ENCODE results near the gene CSTPP1. TPM values are rescaled to one million over a fixed set of nuclear protein-coding genes. Genes with fewer than 3 reads are reported as not detected.

Gene CSTPP1
- total and polyA plus RNA-seq, 3 donors from 2014 or later = 39.0 to 70.0 (median 44.9) TPM

- Histone ChIP-seq H3K9me3 (no peaks in the 10 kb centered on the region), H3K27me3 (no peaks in the 10 kb centered on the region), H3K4me1 (no peaks in the 10 kb centered on the region), H3K4me3 (no peak overlapping the region), H3K27ac (no peak overlapping the region), H3K36me3 (ENCODE audit: low read depth, missing control alignments) (no peaks in the 10 kb centered on the region)
- TF ChIP-seq CTCF (IDR thresholded peaks at IDR 0.05) = no peak
- no peak for TF ChIP-seq POLR2A (IDR thresholded peaks at IDR 0.05)
- no peak for DNase-seq
- intact Hi-C loops (cut with DNase I; ENCODE audit: low total_unique reads) = no loop called here
- WGBS, 2 donors = 61 to 90% methylated on average over 3 of the region's 3 CpGs
Measured at GRCh38 chr11:47136327-47136726, 199.8 kb downstream of the CSTPP1 start.

DNA sequence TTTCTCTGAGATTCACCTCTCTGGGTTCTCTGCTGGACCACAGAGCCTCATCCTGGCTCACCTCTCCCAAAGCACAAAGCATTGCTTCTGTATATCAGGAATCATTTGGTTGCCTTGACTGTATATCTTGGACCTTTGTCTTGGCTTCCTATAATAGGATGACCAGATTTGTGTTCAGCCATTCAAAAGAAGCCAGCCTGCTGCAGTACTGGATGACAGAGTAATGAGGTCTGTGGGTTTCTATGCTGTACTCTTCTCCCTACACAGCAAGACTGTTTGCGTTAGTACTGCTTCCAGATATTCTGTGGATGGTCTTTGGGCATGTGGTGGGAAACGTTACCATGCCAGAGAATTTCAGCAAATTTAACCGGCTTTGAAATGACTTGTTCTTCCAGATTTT is 200.4 kb downstream of the CSTPP1 start:
- no peak for TF ChIP-seq POLR2A (IDR thresholded peaks at IDR 0.05)
- TF ChIP-seq CTCF (IDR thresholded peaks at IDR 0.05) = no peak
- Histone ChIP-seq H3K36me3 (ENCODE audit: low read depth, missing control alignments) (no peaks in the 10 kb centered on the region), H3K4me3 (no peak overlapping the region), H3K4me1 (no peaks in the 10 kb centered on the region), H3K9me3 (no peaks in the 10 kb centered on the region), H3K27ac (no peak overlapping the region), H3K27me3 (no peaks in the 10 kb centered on the region)
- intact Hi-C loops (cut with DNase I; ENCODE audit: low total_unique reads) = no loop called here
- whole genome bisulfite sequencing, 2 donors = 91 to 98% methylated on average over 3 of the region's 3 CpGs
- no peak for DNase-seq

GRCh38 chr11:47137476-47137875 is 200.9 kb downstream of the CSTPP1 start:
- intact Hi-C loops (cut with DNase I; ENCODE audit: low total_unique reads) = no loop called here
- no peaks in the 10 kb centered on the region for H3K4me1 ChIP-seq
- TF ChIP-seq CTCF (IDR thresholded peaks at IDR 0.05) (no peak), POLR2A (IDR thresholded peaks at IDR 0.05) (no peak)
- H3K4me3 ChIP-seq = no peak overlapping the region
- no peaks in the 10 kb centered on the region for H3K36me3 ChIP-seq (ENCODE audit: low read depth, missing control alignments)
- H3K27me3 ChIP-seq = no peaks in the 10 kb centered on the region
- no peak for DNase-seq
- 94 to 100% methylated on average over 2 of the region's 2 CpGs for WGBS, 2 donors
- no peak overlapping the region for H3K27ac ChIP-seq
- H3K9me3 ChIP-seq = no peaks in the 10 kb centered on the region

GRCh38 chr11:47139878-47140277 is 203.3 kb downstream of the CSTPP1 start:
- TF ChIP-seq POLR2A (IDR thresholded peaks at IDR 0.05) = no peak
- no peak for TF ChIP-seq CTCF (IDR thresholded peaks at IDR 0.05)
- no peak overlapping the region for H3K4me3 ChIP-seq
- peaks cover 4% of the 10 kb centered on the region for H3K4me1 ChIP-seq
- no peak overlapping the region for H3K27ac ChIP-seq
- no peak for DNase-seq
- intact Hi-C loops (cut with DNase I; ENCODE audit: low total_unique reads) = no loop called here
- H3K27me3 ChIP-seq = no peaks in the 10 kb centered on the region
- 84 to 91% methylated on average over 4 of the region's 4 CpGs for WGBS, 2 donors
- no peaks in the 10 kb centered on the region for H3K36me3 ChIP-seq (ENCODE audit: low read depth, missing control alignments)
- H3K9me3 ChIP-seq = no peaks in the 10 kb centered on the region

- Histone ChIP-seq H3K36me3 (ENCODE audit: low read depth, missing control alignments) (no peaks in the 10 kb centered on the region), H3K27ac (no peak overlapping the region), H3K9me3 (no peaks in the 10 kb centered on the region), H3K27me3 (no peaks in the 10 kb centered on the region), H3K4me1 (peaks cover 4% of the 10 kb centered on the region), H3K4me3 (no peak overlapping the region)
- WGBS, 2 donors = 31 to 34% methylated on average over 2 to 3 of the region's 3 CpGs
- TF ChIP-seq POLR2A (IDR thresholded peaks at IDR 0.05) (no peak), CTCF (IDR thresholded peaks at IDR 0.05) (no peak)
- intact Hi-C loops (cut with DNase I; ENCODE audit: low total_unique reads) = no loop called here
- no peak for DNase-seq
Measured at GRCh38 chr11:47143322-47143721, 206.8 kb downstream of the CSTPP1 start.
